HepG2 (cell line): Measurements from ENCODE around the gene PPP1R9B. TPM values are rescaled to one million over a fixed set of nuclear protein-coding genes. Genes with fewer than 3 reads are reported as not detected.

Experiments
- ATAC-seq: fragments of 200-7000 bp; cut with Tn5 transposase; 3 replicates; pipeline ENCODE4 v1.9.1; 2020; ENCODE audit warnings: mild to moderate bottlenecking, moderate library complexity
- BruUV-seq: library from RNA; stranded (reverse); fragments of 400-500 nt; replicated peaks from 2 replicates; lab custom pipeline; 2021; lab: Mats Ljungman, UMichigan
- CTCF ChIA-PET: fragments of 300-600 bp; formaldehyde crosslinking; extraction: SDS; loops from one replicate; lab custom pipeline; 2021; ENCODE audit warnings: low total read pairs, inconsistent platforms, low intra/inter-chr PET ratio; lab: Yijun Ruan, JAX
- POLR2A ChIA-PET: fragments of 350-600 bp; sonication (Branson Sonifier 250); formaldehyde crosslinking; loops from one replicate; lab custom pipeline; 2020; ENCODE audit warnings: antibody characterized with exemption, inconsistent platforms; lab: Yijun Ruan, JAX
- DNase-seq: peaks from one replicate; pipeline ENCODE4 v3.0.0-alpha.2; 2015; ENCODE audit warnings: low spot score
- FAIRE-seq: peaks from 3 replicates; lab custom pipeline; 2011; peaks lifted over from hg19 to GRCh38; lab: Jason Lieb, UNC
- H2AFZ ChIP-seq: one replicate; pipeline ENCODE4 v1.6.1; 2011; ENCODE audit warnings: low read length, inconsistent platforms
- H3K27ac ChIP-seq: fragments of 300-600 bp; 3 replicates; pipeline ENCODE4 v1.8.0; 2011; ENCODE audit warnings: mixed run types, mild to moderate bottlenecking, mixed read lengths, low read length, inconsistent platforms; ENCODE audit not compliant: insufficient read depth; ENCODE audit errors: extremely low read length
- H3K27me3 ChIP-seq, 2 experiments: fragments of 200-600 bp in 1 of 2; 2 replicates in 1 of 2; 3 replicates in 1 of 2; pipeline versions ENCODE4 v1.6.0 to v1.8.0; 2011; ENCODE audit warnings: low read length in 2 of 2, mild to moderate bottlenecking in 2 of 2, moderate library complexity in 2 of 2, inconsistent platforms in 1 of 2; ENCODE audit not compliant: insufficient read depth in 2 of 2, control insufficient read depth in 1 of 2
- H3K36me3 ChIP-seq, 2 experiments: fragments of 200-600 bp in 1 of 2; replicated peaks in 1 of 2; 2 replicates in 1 of 2; 3 replicates in 1 of 2; pipeline versions ENCODE4 v1.5.1 to v1.8.0; 2011; ENCODE audit warnings: low read length in 2 of 2, inconsistent platforms in 1 of 2; ENCODE audit not compliant: insufficient read depth in 2 of 2, control insufficient read depth in 1 of 2
- H3K4me1 ChIP-seq: 2 replicates; pipeline ENCODE4 v1.5.1; 2012; ENCODE audit warnings: low read length, inconsistent platforms; ENCODE audit not compliant: insufficient read depth
- H3K4me2 ChIP-seq: 2 replicates; pipeline ENCODE4 v1.6.0; 2011; ENCODE audit warnings: low read depth, low read length, inconsistent platforms
- H3K4me3 ChIP-seq, 3 experiments: fragments of 200-600 bp in 1 of 3; sonication (generic), shearing (Covaris generic) in 1 of 3; replicated peaks in 1 of 3; 2 replicates each; pipeline ENCODE4 v1.5.1; 2011 to 2016; ENCODE audit warnings: low read length in 3 of 3, inconsistent platforms in 2 of 3, low read depth in 2 of 3, mild to moderate bottlenecking in 2 of 3, control low read depth in 1 of 3, mixed read lengths in 1 of 3; ENCODE audit not compliant: insufficient read depth in 1 of 3
- H3K79me2 ChIP-seq: one replicate; pipeline ENCODE4 v1.6.1; 2011; ENCODE audit warnings: low read length, inconsistent platforms; ENCODE audit not compliant: insufficient read depth
- H3K9ac ChIP-seq: 2 replicates; pipeline ENCODE4 v1.6.0; 2011; ENCODE audit warnings: mild to moderate bottlenecking, low read depth, low read length, inconsistent platforms; ENCODE audit not compliant: insufficient read depth
- H3K9me3 ChIP-seq: 2 replicates; pipeline ENCODE4 v1.5.1; 2012; ENCODE audit warnings: mild to moderate bottlenecking, low read length
- H4K20me1 ChIP-seq: 2 replicates; pipeline ENCODE4 v1.6.0; 2011; ENCODE audit warnings: inconsistent platforms, mild to moderate bottlenecking, low read length, moderate library complexity; ENCODE audit not compliant: insufficient read depth
- NR2F6 ChIP-seq, 2 experiments: IDR thresholded peaks; 2 replicates each; pipeline ENCODE4 v1.6.1; 2016; ENCODE audit warnings: antibody characterized with exemption in 1 of 2, mild to moderate bottlenecking in 1 of 2
- ZNF354B ChIP-seq: sonication (generic); formaldehyde crosslinking; IDR thresholded peaks from 2 replicates; pipeline ENCODE4 v1.8.0; 2022; ENCODE audit warnings: mild to moderate bottlenecking, missing genetic modification reagents
- ZNF746 ChIP-seq: sonication (generic); formaldehyde crosslinking; IDR thresholded peaks from 2 replicates; pipeline ENCODE4 v1.8.0; 2022; ENCODE audit warnings: mild to moderate bottlenecking, missing genetic modification reagents
- ZNF747 ChIP-seq: sonication (generic); formaldehyde crosslinking; IDR thresholded peaks from 2 replicates; pipeline ENCODE4 v1.8.1; 2023; ENCODE audit warnings: missing genetic modification reagents, mild to moderate bottlenecking, borderline replicate concordance
- WGBS: methylation state at CpG from one replicate; pipeline ENCODE4 v1.1.6; 2017; ENCODE audit warnings: low lambda C conversion rate; 5-methylcytosine and 5-hydroxymethylcytosine counted together
- in situ Hi-C: cut with HindIII; loops from 2 replicates; pipeline ENCODE4 v1.10.0; 2017; ENCODE audit warnings: low pct_unique_long_range_greater_than_20kb; ENCODE audit not compliant: extremely low pct_ligation_motif_present
- intact Hi-C: fragments of 100-400 bp; cut with micrococcal nuclease; formaldehyde crosslinking; loops from one replicate; pipeline ENCODE4 v1.10.0; 2022; ENCODE audit not compliant: unreplicated experiment
- polyA plus RNA-seq, 8 experiments: library from polyadenylated mRNA; depleted of rRNA in 3 of 8; stranded (reverse) in 7 of 8; unstranded in 1 of 8; fragments of >200 nt; fragmentation: Illumina TruSeq in 4 of 8; extraction: Trizol in 4 of 8; gene quantifications; 2 replicates each; pipeline versions ENCODE4 v1.2.1 to v1.2.3, GENCODE V29; 2011 to 2016; ENCODE audit warnings: low read depth in 4 of 8, missing spikeins in 1 of 8, mixed read lengths in 1 of 8; ENCODE audit not compliant: insufficient read depth in 1 of 8
- total RNA-seq, 5 experiments: library from RNA; depleted of rRNA; stranded (reverse); fragments of >200 nt; fragmentation: Illumina TruSeq; extraction: Trizol; gene quantifications; 2 replicates each; pipeline ENCODE4 v1.2.3, GENCODE V29; 2016; ENCODE audit warnings: low read depth in 1 of 5
- TF ChIP-seq, protein P1 (sequence below): IDR thresholded peaks from 2 replicates; pipeline ENCODE4 v1.6.1; 2018; ENCODE audit warnings: missing genetic modification reagents
- TF ChIP-seq, protein P2 (sequence below): IDR thresholded peaks from 2 replicates; pipeline ENCODE4 v1.6.1; 2016; ENCODE audit warnings: control low read depth
- TF ChIP-seq, protein P3 (sequence below): sonication (generic); formaldehyde crosslinking; IDR thresholded peaks from 2 replicates; pipeline ENCODE4 v1.4.0; 2020; ENCODE audit warnings: missing genetic modification reagents, borderline replicate concordance
- TF ChIP-seq, protein P4 (sequence below): sonication (generic); formaldehyde crosslinking; IDR thresholded peaks from 2 replicates; pipeline ENCODE4 v1.4.0; 2020; ENCODE audit warnings: missing genetic modification reagents
- TF ChIP-seq, protein P5 (sequence below): sonication (generic); formaldehyde crosslinking; IDR thresholded peaks from 2 replicates; pipeline ENCODE4 v1.4.0; 2020; ENCODE audit warnings: missing genetic modification reagents

PPP1R9B gene
- total and polyA plus RNA-seq, 2 of the 13 experiments (the other 11 are each of a cell fraction or from before 2014, with no cell fraction given) = 9.4 to 15.8 TPM

DNA sequence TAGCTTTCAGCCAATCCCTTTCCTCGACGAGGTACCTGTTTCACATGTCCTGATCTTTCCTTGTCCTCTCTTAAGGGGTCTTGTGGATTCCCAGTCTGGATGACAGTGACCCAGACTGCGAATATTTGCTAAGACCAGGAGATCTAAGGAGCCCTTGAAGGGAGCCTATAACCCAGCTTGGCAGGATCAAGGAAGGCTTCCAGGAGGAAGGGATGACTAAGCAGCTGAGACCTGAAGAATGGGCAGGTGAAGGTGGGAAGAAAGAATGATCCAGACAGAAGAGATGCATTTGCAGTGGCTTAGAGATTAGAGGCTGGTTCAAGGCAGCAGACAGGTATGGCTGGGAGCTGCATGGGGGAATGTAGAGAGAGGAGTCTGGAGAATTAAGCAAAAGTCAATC lies 57.2 kb downstream of the PPP1R9B start:
- no peaks in the 10 kb centered on the region for H4K20me1 ChIP-seq
- in situ Hi-C loops = no loop called here
- peaks cover 6% of the 10 kb centered on the region for H3K79me2 ChIP-seq
- peaks cover 6 to 28% of the 10 kb centered on the region in 2 experiments; a peak in 4 of 5 replicates for H3K27me3 ChIP-seq
- peaks cover 18% of the 10 kb centered on the region for H3K4me1 ChIP-seq
- WGBS = 20% methylated on average over 3 of the region's 3 CpGs
- BruUV-seq = no TSS peak
- no peak overlapping the region for H2AFZ ChIP-seq
- peaks cover 0 to 4% of the 10 kb centered on the region in 2 experiments; a peak in 1 of 5 replicates for H3K36me3 ChIP-seq
- ChIA-PET POLR2A (interaction anchor here (1.9 kb wide), 1 partner anchor 56 kb away, joined by 8 read pairs; no protein-coding TSS in a partner anchor), CTCF (interaction anchor here (1.2 to 2.1 kb wide), 5 partner anchors 14 to 204 kb away, joined by 3 to 15 read pairs (median 6); partner anchors contain the start of gene PPP1R9B)
- no peaks in the 10 kb centered on the region for H3K9me3 ChIP-seq
- FAIRE-seq = no peak
- intact Hi-C loops = no loop called here
- no peak overlapping the region for H3K4me2 ChIP-seq
- no peak overlapping the region for H3K27ac ChIP-seq
- DNase-seq = no peak
- ATAC-seq = no peak
- no peak overlapping the region for H3K4me3 ChIP-seq
- H3K9ac ChIP-seq = no peak overlapping the region
- TF ChIP-seq, protein P1, sequence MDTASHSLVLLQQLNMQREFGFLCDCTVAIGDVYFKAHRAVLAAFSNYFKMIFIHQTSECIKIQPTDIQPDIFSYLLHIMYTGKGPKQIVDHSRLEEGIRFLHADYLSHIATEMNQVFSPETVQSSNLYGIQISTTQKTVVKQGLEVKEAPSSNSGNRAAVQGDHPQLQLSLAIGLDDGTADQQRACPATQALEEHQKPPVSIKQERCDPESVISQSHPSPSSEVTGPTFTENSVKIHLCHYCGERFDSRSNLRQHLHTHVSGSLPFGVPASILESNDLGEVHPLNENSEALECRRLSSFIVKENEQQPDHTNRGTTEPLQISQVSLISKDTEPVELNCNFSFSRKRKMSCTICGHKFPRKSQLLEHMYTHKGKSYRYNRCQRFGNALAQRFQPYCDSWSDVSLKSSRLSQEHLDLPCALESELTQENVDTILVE = no peak
- TF ChIP-seq, protein P2, sequence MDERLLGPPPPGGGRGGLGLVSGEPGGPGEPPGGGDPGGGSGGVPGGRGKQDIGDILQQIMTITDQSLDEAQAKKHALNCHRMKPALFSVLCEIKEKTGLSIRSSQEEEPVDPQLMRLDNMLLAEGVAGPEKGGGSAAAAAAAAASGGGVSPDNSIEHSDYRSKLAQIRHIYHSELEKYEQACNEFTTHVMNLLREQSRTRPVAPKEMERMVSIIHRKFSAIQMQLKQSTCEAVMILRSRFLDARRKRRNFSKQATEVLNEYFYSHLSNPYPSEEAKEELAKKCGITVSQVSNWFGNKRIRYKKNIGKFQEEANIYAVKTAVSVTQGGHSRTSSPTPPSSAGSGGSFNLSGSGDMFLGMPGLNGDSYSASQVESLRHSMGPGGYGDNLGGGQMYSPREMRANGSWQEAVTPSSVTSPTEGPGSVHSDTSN (CRISPR knock-in tag) = no peak
- no peak for TF ChIP-seq ZNF747 (CRISPR knock-in tag)
- TF ChIP-seq, protein P3, sequence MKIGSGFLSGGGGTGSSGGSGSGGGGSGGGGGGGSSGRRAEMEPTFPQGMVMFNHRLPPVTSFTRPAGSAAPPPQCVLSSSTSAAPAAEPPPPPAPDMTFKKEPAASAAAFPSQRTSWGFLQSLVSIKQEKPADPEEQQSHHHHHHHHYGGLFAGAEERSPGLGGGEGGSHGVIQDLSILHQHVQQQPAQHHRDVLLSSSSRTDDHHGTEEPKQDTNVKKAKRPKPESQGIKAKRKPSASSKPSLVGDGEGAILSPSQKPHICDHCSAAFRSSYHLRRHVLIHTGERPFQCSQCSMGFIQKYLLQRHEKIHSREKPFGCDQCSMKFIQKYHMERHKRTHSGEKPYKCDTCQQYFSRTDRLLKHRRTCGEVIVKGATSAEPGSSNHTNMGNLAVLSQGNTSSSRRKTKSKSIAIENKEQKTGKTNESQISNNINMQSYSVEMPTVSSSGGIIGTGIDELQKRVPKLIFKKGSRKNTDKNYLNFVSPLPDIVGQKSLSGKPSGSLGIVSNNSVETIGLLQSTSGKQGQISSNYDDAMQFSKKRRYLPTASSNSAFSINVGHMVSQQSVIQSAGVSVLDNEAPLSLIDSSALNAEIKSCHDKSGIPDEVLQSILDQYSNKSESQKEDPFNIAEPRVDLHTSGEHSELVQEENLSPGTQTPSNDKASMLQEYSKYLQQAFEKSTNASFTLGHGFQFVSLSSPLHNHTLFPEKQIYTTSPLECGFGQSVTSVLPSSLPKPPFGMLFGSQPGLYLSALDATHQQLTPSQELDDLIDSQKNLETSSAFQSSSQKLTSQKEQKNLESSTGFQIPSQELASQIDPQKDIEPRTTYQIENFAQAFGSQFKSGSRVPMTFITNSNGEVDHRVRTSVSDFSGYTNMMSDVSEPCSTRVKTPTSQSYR (CRISPR knock-in tag) = no peak
- no peak for TF ChIP-seq ZNF746
- no peak for TF ChIP-seq NR2F6 (IDR thresholded peaks at IDR 0.05)
- TF ChIP-seq NR2F6 (CRISPR knock-in tag; IDR thresholded peaks at IDR 0.05) = no peak
- TF ChIP-seq, protein P4, sequence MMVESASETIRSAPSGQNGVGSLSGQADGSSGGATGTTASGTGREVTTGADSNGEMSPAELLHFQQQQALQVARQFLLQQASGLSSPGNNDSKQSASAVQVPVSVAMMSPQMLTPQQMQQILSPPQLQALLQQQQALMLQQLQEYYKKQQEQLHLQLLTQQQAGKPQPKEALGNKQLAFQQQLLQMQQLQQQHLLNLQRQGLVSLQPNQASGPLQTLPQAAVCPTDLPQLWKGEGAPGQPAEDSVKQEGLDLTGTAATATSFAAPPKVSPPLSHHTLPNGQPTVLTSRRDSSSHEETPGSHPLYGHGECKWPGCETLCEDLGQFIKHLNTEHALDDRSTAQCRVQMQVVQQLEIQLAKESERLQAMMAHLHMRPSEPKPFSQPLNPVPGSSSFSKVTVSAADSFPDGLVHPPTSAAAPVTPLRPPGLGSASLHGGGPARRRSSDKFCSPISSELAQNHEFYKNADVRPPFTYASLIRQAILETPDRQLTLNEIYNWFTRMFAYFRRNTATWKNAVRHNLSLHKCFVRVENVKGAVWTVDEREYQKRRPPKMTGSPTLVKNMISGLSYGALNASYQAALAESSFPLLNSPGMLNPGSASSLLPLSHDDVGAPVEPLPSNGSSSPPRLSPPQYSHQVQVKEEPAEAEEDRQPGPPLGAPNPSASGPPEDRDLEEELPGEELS = no peak
- TF ChIP-seq ZNF354B (CRISPR knock-in tag) = no peak
- TF ChIP-seq, protein P5, sequence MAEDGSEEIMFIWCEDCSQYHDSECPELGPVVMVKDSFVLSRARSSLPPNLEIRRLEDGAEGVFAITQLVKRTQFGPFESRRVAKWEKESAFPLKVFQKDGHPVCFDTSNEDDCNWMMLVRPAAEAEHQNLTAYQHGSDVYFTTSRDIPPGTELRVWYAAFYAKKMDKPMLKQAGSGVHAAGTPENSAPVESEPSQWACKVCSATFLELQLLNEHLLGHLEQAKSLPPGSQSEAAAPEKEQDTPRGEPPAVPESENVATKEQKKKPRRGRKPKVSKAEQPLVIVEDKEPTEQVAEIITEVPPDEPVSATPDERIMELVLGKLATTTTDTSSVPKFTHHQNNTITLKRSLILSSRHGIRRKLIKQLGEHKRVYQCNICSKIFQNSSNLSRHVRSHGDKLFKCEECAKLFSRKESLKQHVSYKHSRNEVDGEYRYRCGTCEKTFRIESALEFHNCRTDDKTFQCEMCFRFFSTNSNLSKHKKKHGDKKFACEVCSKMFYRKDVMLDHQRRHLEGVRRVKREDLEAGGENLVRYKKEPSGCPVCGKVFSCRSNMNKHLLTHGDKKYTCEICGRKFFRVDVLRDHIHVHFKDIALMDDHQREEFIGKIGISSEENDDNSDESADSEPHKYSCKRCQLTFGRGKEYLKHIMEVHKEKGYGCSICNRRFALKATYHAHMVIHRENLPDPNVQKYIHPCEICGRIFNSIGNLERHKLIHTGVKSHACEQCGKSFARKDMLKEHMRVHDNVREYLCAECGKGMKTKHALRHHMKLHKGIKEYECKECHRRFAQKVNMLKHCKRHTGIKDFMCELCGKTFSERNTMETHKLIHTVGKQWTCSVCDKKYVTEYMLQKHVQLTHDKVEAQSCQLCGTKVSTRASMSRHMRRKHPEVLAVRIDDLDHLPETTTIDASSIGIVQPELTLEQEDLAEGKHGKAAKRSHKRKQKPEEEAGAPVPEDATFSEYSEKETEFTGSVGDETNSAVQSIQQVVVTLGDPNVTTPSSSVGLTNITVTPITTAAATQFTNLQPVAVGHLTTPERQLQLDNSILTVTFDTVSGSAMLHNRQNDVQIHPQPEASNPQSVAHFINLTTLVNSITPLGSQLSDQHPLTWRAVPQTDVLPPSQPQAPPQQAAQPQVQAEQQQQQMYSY (CRISPR knock-in tag) = no peak
